DOHH2 (cell line): ENCODE measurements around the gene OR51I1.

ENCODE experiments used
- H3F3A ChIP-seq: fragments of 200-600 bp; sonication (generic), shearing (Covaris generic); 2 replicates; pipeline ENCODE4 v1.6.0; 2016; ENCODE audit warnings: antibody characterized with exemption, mild to moderate bottlenecking; ENCODE audit not compliant: control insufficient read depth, insufficient read depth
- H3K27ac ChIP-seq: fragments of 200-600 bp; sonication (generic); 2 replicates; pipeline ENCODE4 v1.5.1; 2014; ENCODE audit warnings: low read depth, mild to moderate bottlenecking, low read length, moderate library complexity
- H3K27me3 ChIP-seq: fragments of 200-600 bp; sonication (generic); 2 replicates; pipeline ENCODE4 v1.6.1; 2014; ENCODE audit warnings: mild to moderate bottlenecking, low read length, mixed read lengths; ENCODE audit not compliant: control insufficient read depth
- H3K36me3 ChIP-seq: fragments of 200-600 bp; sonication (generic); 2 replicates; pipeline ENCODE4 v1.6.1; 2014; ENCODE audit warnings: mild to moderate bottlenecking, low read length, moderate library complexity, mixed read lengths; ENCODE audit not compliant: control insufficient read depth
- H3K4me1 ChIP-seq: fragments of 200-600 bp; sonication (generic); 2 replicates; pipeline ENCODE4 v1.6.1; 2014; ENCODE audit warnings: mild to moderate bottlenecking, low read length, mixed read lengths; ENCODE audit not compliant: control insufficient read depth
- H3K4me2 ChIP-seq: fragments of 200-600 bp; sonication (generic); 2 replicates; pipeline ENCODE4 v1.6.0; 2014; ENCODE audit warnings: mild to moderate bottlenecking, low read length, moderate library complexity
- H3K4me3 ChIP-seq: fragments of 200-600 bp; sonication (generic); 2 replicates; pipeline ENCODE4 v1.5.1; 2014; ENCODE audit warnings: mild to moderate bottlenecking, low read length, mixed read lengths
- H3K79me2 ChIP-seq: fragments of 200-600 bp; sonication (generic); 2 replicates; pipeline ENCODE4 v1.6.1; 2014; ENCODE audit warnings: mild to moderate bottlenecking, low read length, mixed read lengths; ENCODE audit not compliant: control insufficient read depth
- H3K9me2 ChIP-seq: fragments of 200-600 bp; sonication (generic); replicated peaks from 2 replicates; pipeline ENCODE4 v1.6.1; 2014; ENCODE audit warnings: mild to moderate bottlenecking, low read length, mixed read lengths; ENCODE audit not compliant: control insufficient read depth
- H3K9me3 ChIP-seq: fragments of 200-600 bp; sonication (generic); 2 replicates; pipeline ENCODE4 v1.6.1; 2014; ENCODE audit warnings: antibody characterized with exemption, low read length, mixed read lengths; ENCODE audit not compliant: control insufficient read depth, insufficient read depth
- H4K20me1 ChIP-seq: fragments of 200-600 bp; sonication (generic); 2 replicates; pipeline ENCODE4 v1.6.0; 2014; ENCODE audit warnings: low read depth, mild to moderate bottlenecking, antibody characterized with exemption, low read length, moderate library complexity; ENCODE audit not compliant: control insufficient read depth, insufficient read depth
- CTCF ChIP-seq: fragments of 200-600 bp; sonication (generic); IDR thresholded peaks from one replicate; pipeline ENCODE4 v1.5.1; 2014; ENCODE audit warnings: antibody characterized with exemption, mild to moderate bottlenecking, low read depth, low read length; ENCODE audit not compliant: poor library complexity, severe bottlenecking
- EZH2phosphoT487 ChIP-seq: fragments of 200-600 bp; sonication (generic); IDR thresholded peaks from 2 replicates; pipeline ENCODE4 v1.6.1; 2017; ENCODE audit warnings: borderline replicate concordance, mild to moderate bottlenecking, antibody characterized with exemption, low read length, moderate library complexity, mixed read lengths

OR51I1 gene

GRCh38 chr11:5443835-5444393 lies 2.6 kb upstream of the OR51I1 start:
- no peaks in the 10 kb centered on the region for H3K79me2 ChIP-seq
- H3F3A ChIP-seq = no peaks in the 10 kb centered on the region
- no peaks in the 10 kb centered on the region for H3K9me3 ChIP-seq
- H3K4me2 ChIP-seq = no peak overlapping the region
- H3K27ac ChIP-seq = no peak overlapping the region
- no peaks in the 10 kb centered on the region for H3K4me1 ChIP-seq
- TF ChIP-seq EZH2phosphoT487 = no peak
- TF ChIP-seq CTCF = no peak
- H4K20me1 ChIP-seq = no peaks in the 10 kb centered on the region
- no peaks in the 10 kb centered on the region for H3K36me3 ChIP-seq
- no peak overlapping the region for H3K4me3 ChIP-seq
- H3K27me3 ChIP-seq = no peaks in the 10 kb centered on the region
- no peaks in the 10 kb centered on the region for H3K9me2 ChIP-seq

DNA sequence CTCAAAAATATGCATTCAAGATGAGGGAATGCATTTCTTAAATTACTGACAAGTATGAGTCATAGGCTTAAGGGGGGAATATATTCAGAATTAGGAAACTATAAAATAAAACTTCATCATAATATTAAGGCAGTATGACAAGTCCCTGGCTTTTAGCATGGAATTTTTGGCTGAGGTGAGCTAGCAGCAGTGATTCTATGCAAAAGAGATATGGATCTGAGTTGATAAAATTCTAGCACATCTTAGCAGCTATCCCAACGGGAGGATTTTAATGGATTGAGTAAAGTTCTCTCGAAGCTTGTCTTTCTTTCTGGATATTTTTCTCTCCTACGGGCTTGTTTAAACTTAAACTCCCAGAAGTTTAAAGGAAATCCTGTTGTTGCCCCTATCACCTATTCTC lies 18.2 kb downstream of the OR51I1 start:
- Histone ChIP-seq H3K4me2 (no peak overlapping the region), H3K36me3 (no peaks in the 10 kb centered on the region), H3K4me1 (no peaks in the 10 kb centered on the region), H3K79me2 (no peaks in the 10 kb centered on the region), H3K27ac (no peak overlapping the region), H3K9me3 (no peaks in the 10 kb centered on the region), H3K4me3 (no peak overlapping the region), H4K20me1 (no peaks in the 10 kb centered on the region), H3K27me3 (no peaks in the 10 kb centered on the region), H3F3A (no peaks in the 10 kb centered on the region), H3K9me2 (no peaks in the 10 kb centered on the region)
- no peak for TF ChIP-seq EZH2phosphoT487
- no peak for TF ChIP-seq CTCF

GRCh38 chr11:5421811-5422210 lies 19.5 kb downstream of the OR51I1 start, which contains the start of gene OR51Q1:
TSS of gene OR51Q1 (plus strand) at chr11:5422111. CDS start at chr11:5422201, 90 bp downstream.
- no peaks in the 10 kb centered on the region for H3K9me2 ChIP-seq
- no peaks in the 10 kb centered on the region for H3K36me3 ChIP-seq
- no peaks in the 10 kb centered on the region for H3K9me3 ChIP-seq
- H3K27me3 ChIP-seq = no peaks in the 10 kb centered on the region
- no peaks in the 10 kb centered on the region for H4K20me1 ChIP-seq
- H3K4me1 ChIP-seq = no peaks in the 10 kb centered on the region
- H3K4me2 ChIP-seq = no peak within 1 kb of the TSS
- H3K4me3 ChIP-seq = no peak within 1 kb of the TSS
- TF ChIP-seq CTCF = no peak
- no peak for TF ChIP-seq EZH2phosphoT487
- no peak within 1 kb of the TSS for H3K27ac ChIP-seq
- no peaks in the 10 kb centered on the region for H3K79me2 ChIP-seq
- H3F3A ChIP-seq = no peaks in the 10 kb centered on the region
